GM18519 (cell line): ENCODE results near the gene WDR64.
"Not testable (repeated sequence)": the region's sequence is repeated elsewhere in the genome, so short reads cannot be mapped to it uniquely, and the experiment has no call there.

ENCODE experiments used
- ATAC-seq: cut with Tn5 transposase; IDR thresholded peaks from one replicate; pipeline ENCODE4 v1.9.1; 2021; ENCODE audit warnings: mild to moderate bottlenecking, moderate library complexity; ENCODE audit not compliant: unreplicated experiment, low FRiP score

WDR64 gene

DNA sequence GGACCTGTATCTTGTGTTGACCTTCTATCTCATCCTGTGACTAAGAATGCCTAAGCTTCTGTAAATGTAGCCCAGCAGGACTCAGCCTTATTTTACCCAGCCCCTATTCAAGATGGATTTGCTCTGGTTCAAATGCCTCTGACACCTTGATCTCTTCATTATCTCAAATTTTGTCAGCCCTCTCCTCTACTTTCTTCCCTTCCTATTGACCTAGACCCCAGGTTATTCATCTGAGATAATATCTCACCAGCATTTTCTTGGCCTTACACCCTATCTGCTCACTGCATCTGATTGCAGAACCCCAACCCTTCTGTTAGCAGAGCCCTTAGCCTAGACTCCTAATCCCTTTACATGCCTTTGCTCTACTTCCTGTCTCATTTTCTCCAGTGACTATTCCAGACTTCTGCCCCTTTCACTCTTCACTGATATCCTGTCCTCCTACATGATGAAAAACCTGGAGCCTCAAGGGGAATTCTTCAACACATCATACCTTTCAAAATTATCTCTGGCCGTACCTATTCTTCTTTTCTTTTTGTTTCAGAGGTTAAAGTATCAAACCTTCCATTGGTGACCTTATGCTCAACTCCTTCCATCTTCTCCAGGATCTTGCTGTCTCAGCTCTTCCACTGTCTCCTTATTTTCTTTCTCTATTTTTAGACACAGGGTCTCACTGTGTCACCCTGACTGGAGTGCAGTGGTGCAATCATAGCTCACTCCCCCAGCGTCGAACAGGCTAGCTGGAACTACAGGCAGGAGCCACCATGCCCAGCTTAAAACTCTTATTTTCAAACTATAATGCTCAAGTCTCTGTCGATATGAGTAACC, 44.9 kb downstream of the WDR64 start:
- no peak for ATAC-seq

DNA sequence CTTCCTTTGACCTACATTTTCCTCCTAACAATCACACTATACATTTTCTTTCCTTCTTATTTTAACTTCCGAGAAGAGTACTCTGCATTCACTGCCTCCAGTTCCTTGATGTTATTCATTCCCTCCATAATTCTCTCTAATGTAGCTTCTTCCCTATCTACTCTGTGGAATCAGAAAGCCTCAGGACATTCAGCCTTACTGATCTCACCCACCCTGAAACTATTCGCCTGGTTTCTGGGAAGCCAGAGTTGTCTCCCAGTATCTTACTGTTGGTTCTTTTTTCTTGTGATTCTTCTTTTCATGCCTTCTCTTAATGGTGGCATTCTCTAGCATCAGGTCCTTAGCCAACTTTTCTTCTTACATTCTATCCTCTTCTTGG, 45.5 kb downstream of the WDR64 start:
- ATAC-seq: no peak

DNA sequence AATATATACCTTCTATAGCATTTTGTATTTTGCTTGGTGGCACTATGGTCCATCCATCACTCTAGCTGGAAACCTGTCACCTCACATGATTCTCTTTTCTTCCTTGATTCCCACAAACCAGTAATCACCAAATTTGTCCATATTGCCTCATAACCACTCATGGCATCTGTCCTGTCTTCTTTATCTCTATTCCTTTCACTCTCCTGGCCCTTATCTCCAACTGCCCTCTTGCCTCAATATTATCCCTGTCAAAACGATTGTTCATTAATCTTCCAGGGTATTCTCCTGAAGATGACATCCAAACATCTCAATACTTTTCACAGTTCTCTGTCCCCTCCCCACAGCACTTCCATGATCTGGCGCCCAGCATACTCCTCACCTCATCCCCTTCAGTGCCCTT, 46.1 kb downstream of the WDR64 start:
- no peak for ATAC-seq

GRCh38 chr1:241701483-241702295, 49.6 kb downstream of the WDR64 start:
- ATAC-seq: no peak

DNA sequence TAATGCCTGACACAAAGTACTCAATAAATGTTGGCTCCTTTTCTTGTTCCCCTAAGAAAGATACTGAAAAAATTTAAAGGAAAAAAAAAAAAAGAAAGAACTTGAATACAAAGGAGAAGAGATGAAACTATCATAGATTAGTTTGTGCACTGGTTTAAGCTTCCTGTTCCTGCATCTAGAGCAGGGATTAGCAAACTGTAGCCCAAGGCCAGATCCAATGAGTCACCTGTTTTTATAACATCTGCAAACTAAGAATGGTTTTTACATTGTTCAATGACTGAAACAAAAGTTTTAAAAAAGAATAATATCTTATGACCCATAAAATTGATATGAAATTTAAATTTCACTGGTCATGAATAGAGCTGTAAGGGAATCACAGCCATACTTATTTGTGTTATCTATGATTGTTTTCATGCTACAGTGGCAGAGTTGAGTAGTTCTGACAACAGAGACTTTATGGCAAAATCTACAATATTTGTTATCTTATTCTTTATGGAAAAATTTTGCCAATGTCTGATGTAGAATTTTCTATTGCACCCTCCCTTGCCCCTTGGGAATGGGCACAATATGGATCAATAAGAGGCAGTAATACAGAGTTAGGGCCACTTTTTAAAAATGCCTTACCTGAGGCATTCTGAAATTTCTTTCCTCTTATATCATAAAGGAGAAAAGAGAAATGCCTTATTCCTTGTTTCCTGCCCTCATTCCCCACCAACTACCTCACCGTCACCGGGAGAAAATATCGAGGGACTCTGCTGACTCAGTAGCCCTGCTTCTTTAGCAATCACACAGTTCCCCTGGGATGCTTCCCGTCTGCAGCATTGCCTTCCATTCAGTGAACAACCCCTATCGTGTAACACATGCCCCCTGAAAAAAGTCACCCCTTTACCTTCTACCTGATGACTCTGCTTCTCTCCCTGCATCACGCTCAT, 50.6 kb downstream of the WDR64 start:
- no peak for ATAC-seq

GRCh38 chr1:241703739-241704138, 51.7 kb downstream of the WDR64 start:
- ATAC-seq: not testable (repeated sequence)

GRCh38 chr1:241706257-241706656, 54.2 kb downstream of the WDR64 start:
- ATAC-seq: no peak

DNA sequence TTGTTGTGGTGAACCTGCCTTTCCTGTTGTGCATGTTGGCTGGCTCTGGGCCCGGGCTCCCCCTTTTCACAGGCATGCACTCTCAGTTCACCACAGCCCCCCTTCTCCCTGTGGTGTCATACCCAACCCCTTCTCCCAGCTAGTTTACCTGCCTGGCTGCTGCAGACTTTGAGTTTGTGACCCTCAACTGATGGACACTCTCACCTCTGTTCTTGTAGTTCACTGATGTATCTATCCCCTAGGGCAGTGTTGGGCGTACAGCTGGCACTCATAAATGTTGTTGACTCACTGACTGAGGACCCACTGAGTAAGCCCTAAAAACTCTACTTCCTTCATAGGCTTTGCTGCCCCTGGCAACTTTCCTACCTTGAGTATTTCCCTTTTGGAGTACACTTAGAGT, 54.9 kb downstream of the WDR64 start:
- no peak for ATAC-seq

DNA sequence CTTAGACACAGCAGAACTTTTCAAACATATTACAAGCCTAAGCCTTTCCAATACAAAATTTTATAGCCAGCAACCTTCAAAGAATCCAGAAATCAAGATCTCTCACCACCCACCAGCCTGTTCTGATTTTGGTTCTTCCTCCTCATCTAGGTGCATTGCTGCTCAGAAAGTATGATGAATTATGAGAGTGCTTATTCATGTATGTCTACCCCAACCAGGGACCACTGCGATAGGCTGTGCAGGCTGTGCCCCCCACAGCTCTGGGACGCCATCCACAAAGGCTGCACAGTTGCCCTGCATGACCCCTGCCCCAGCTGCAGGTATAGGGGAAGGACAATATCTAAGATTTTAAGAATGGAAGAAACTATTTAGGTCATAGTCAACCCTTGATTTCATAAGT, 55.4 kb downstream of the WDR64 start:
- no peak for ATAC-seq

GRCh38 chr1:241711326-241711725, 59.2 kb downstream of the WDR64 start:
- ATAC-seq: no peak

- ATAC-seq: no peak
Measured at GRCh38 chr1:241713316-241713715, 61.2 kb downstream of the WDR64 start.

- no peak for ATAC-seq
Measured at GRCh38 chr1:241714321-241715218, 62.5 kb downstream of the WDR64 start.

DNA sequence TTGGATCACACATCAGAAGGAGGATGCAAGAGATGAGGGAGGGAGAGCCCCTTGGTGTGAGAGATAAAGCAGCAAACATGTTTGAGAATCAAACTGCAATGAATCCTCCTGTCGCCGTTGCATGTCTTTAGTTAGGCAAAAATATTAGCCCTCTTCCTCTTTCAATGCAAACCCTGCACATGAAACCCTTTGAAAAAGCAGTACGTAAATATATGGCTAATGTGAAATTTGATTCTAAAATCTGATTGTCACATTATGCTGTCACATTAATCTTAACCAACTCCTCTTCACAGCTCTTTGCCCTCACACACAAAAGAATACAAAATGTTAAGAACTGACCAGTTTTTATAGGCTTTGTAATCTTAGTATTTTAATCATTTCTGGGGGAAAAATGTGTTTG, 63.4 kb downstream of the WDR64 start:
- ATAC-seq: no peak

DNA sequence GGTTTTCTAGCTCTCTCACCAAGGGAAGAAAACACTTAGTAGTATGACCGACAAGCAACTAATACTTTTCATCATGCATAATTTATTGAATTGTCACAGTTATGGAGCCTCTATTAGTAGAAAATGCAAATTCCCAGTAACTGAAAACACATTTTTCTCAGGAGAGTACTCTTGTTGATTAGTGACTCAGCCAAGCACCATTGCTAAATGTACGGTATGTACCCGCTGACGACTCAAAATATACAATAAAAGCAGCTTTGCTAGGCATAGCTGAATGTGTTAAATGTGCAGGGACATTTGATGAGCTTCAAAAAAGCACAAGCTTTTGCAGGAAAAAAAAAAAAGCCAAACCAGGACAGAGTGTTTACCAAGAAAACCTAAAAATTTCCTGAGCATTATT, 63.9 kb downstream of the WDR64 start:
- no peak for ATAC-seq

DNA sequence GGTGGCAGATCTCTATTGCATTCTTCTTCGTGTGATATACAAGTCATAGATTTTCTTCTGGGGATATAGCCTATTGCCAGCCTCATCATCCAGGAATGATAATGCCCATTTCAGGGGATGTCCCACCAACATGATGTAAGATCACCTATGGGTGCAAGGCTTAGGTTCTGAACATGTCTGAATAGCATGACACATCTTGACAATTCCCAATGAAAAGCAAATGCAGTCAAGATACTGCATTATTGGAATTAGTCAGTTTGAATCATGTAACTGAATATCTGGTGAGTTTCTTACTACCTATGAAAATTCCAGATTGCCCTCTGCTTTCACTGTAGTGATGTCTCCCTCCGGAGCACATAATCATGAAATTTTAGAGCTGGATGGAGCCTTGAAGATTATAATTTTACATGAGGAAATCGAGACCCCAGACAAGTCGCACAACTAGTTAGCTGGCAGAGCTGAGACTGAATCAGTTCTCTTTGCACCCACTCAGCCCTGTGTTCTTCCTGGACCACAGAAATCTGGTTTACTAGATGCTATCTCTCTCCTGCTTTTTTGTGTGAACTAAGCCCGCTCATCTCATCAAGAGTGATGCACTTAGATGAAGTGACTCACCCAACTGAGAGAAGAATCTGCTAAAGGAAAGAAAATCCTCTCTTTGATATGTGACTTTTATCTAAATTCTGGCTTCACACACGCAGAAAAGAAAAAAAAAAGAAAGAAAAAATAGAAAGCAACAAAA, 65.0 kb downstream of the WDR64 start:
- ATAC-seq: no peak

- ATAC-seq: no peak
Measured at GRCh38 chr1:241717975-241718374, 65.9 kb downstream of the WDR64 start.

- no peak for ATAC-seq
Measured at GRCh38 chr1:241721011-241721410, 68.9 kb downstream of the WDR64 start.

- no peak for ATAC-seq
Measured at GRCh38 chr1:241722947-241723346, 70.9 kb downstream of the WDR64 start.

- ATAC-seq: no peak
Measured at GRCh38 chr1:241724741-241725356, 72.8 kb downstream of the WDR64 start.
